Heart left ventricle (tissue), 13 donors: ENCODE data around the gene NCS1.

Experiments
- POLR2A ChIP-seq, 2 donors: fragments of 450-650 bp; IDR thresholded peaks; one replicate each; pipeline ENCODE4 v1.6.1; 2017; ENCODE audit warnings: antibody characterized with exemption in 2 of 2, mild to moderate bottlenecking in 2 of 2, moderate library complexity in 2 of 2
- TF ChIP-seq, protein P1 (sequence below), 12 donors: fragments of 200-600 bp; sonication (generic) in 4 of 12; IDR thresholded peaks; one replicate each; pipeline versions ENCODE4 v1.5.0 to v1.8.0; 2018 to 2022; ENCODE audit warnings: antibody characterized with exemption in 12 of 12, mild to moderate bottlenecking in 5 of 12
- donor health status: ischemic (EF 13 %, LVEDD 7.1; RV severe dilation, severe dysfunction).
- donor health status: DM: no; HTN: yes; CAD: no.
- donor health status: DM: no; HTN: no; CAD: no.
- donor health status: ischemic (EF 25% LVEDD 6.9; RV normal size, moderate dysfunction).
- donor health status: ischemic (EF 25% LVEDD 5.7; RV mildly dilated, moderate dysfunction).
- donor health status: ischemic (EF 35%, LVEDD 5.7; RV mildly dilated, moderate dysfunction).
- donor health status: nonischemic (EF 11% LVEDD 7.7; RV severe dilation, severe dysfunction).
- donor health status: DM: yes; HTN: yes; CAD: no.
- donor health status: PGD.
- donor health status: ischemic (EF 29% LVEDD 5.4; RV normal size, mild dysfunction).
- donor health status: nonischemic (EF 23%, LVEDD 6.1; RV moderate dilation, normal function).

DNA sequence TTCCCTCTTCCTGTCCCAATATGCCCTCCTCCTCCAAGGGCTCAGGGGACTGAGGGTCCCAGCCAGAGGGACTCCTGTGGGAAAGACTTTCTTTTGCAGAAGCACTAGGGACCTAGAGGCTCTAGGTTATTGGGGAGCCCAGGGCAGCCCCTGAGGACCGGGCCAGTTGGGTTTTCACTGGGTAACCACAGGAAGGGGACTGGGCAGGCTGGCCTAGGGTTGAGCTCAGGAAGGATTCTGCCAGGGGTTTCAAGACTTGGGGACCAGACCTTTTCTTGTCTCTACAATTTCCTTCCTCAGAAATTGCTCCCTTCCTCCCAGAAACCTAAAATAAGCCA, 69.0 kb downstream of the NCS1 start:
- TF ChIP-seq, protein P1, sequence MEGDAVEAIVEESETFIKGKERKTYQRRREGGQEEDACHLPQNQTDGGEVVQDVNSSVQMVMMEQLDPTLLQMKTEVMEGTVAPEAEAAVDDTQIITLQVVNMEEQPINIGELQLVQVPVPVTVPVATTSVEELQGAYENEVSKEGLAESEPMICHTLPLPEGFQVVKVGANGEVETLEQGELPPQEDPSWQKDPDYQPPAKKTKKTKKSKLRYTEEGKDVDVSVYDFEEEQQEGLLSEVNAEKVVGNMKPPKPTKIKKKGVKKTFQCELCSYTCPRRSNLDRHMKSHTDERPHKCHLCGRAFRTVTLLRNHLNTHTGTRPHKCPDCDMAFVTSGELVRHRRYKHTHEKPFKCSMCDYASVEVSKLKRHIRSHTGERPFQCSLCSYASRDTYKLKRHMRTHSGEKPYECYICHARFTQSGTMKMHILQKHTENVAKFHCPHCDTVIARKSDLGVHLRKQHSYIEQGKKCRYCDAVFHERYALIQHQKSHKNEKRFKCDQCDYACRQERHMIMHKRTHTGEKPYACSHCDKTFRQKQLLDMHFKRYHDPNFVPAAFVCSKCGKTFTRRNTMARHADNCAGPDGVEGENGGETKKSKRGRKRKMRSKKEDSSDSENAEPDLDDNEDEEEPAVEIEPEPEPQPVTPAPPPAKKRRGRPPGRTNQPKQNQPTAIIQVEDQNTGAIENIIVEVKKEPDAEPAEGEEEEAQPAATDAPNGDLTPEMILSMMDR (IDR thresholded peaks at IDR 0.05): no peak
- TF ChIP-seq POLR2A (IDR thresholded peaks at IDR 0.05): no peak
